Colonic mucosa (tissue), 4 donors: Measurements from ENCODE around the gene LYRM7. TPM values are rescaled to one million over a fixed set of nuclear protein-coding genes. Genes with fewer than 3 reads are reported as not detected.

Experiments
- DNase-seq: peaks from one replicate; pipeline ENCODE4 v3.0.0-alpha.2; 2020
- H3K27ac ChIP-seq: fragments of 200-600 bp; one replicate; pipeline ENCODE4 v1.8.0; 2021
- H3K27me3 ChIP-seq: fragments of 200-600 bp; one replicate; pipeline ENCODE4 v1.8.0; 2021
- H3K36me3 ChIP-seq: fragments of 200-600 bp; one replicate; pipeline ENCODE4 v1.8.0; 2021
- H3K4me1 ChIP-seq: fragments of 200-600 bp; one replicate; pipeline ENCODE4 v1.8.0; 2021; ENCODE audit warnings: mild to moderate bottlenecking
- H3K4me3 ChIP-seq: fragments of 200-600 bp; one replicate; pipeline ENCODE4 v1.8.0; 2021
- H3K9ac ChIP-seq, 2 donors: one replicate each; pipeline ENCODE4 v1.7.0; 2013; ENCODE audit warnings: control low read depth in 2 of 2, low read depth in 2 of 2, low read length in 2 of 2
- H3K9me3 ChIP-seq: fragments of 200-600 bp; one replicate; pipeline ENCODE4 v1.8.0; 2021
- CTCF ChIP-seq: fragments of 200-600 bp; IDR thresholded peaks from one replicate; pipeline ENCODE4 v1.8.0; 2022; ENCODE audit warnings: antibody characterized with exemption, mild to moderate bottlenecking
- intact Hi-C: fragments of 100-400 bp; cut with DNase I; formaldehyde crosslinking; loops from one replicate; pipeline ENCODE4 v1.14.1; 2022
- total RNA-seq, 2 donors: library from RNA; stranded (reverse); fragmentation: NEBNext Ultra II Directional in 1 of 2; extraction: Animal tissue kit (Norgen Biotek cat#: 25700) in 1 of 2; gene quantifications; one replicate each; pipeline ENCODE4 v1.2.1, GENCODE V29; 2021
- donor health status: healthy.
- donor health status: DM: no; HTN: no; CAD: no.
- donor health status: DM: no; HTN: no; CAD: no.

The LYRM7 gene
- total RNA-seq, 2 donors from 2014 or later: 12.1 TPM

GRCh38 chr5:131254741-131255140, 84.0 kb downstream of the LYRM7 start:
- TF ChIP-seq CTCF: no peak
- intact Hi-C loops: no loop called here

More at GRCh38 chr5:131254741-131255140, 84.0 kb downstream of the LYRM7 start:
- H3K9me3 ChIP-seq: no peaks in the 10 kb centered on the region
- H3K36me3 ChIP-seq: no peaks in the 10 kb centered on the region
- no peaks in the 10 kb centered on the region for H3K27me3 ChIP-seq
- H3K27ac ChIP-seq: no peak overlapping the region
- no peak overlapping the region for H3K4me3 ChIP-seq
- no peaks in the 10 kb centered on the region for H3K4me1 ChIP-seq
- no peak overlapping the region for H3K9ac ChIP-seq
- no peak for DNase-seq

Other genes starting within 250 kb of the LYRM7 start
- 100 to 1,000 TPM; 269 to 288 TPM for gene HINT1, start 5.7 kb upstream of the LYRM7 start, total RNA-seq
- gene CDC42SE2, start 93.1 kb downstream of the LYRM7 start, total RNA-seq: 100 to 1,000 TPM in 1 of 2 donors, 10 to 100 TPM in 1; 74.2 to 110 TPM